Endothelial cell (in vitro differentiated cells): ENCODE results near the gene SLMAP. TPM values are rescaled to one million over a fixed set of nuclear protein-coding genes. Genes with fewer than 3 reads are reported as not detected.
"Not testable (repeated sequence)": the region's sequence is repeated elsewhere in the genome, so short reads cannot be mapped to it uniquely, and the experiment has no call there.

Source experiments
- DNase-seq: peaks from one replicate; pipeline ENCODE4 v3.0.0; 2021; ENCODE audit warnings: low spot score
- H3K27ac Mint-ChIP-seq: one replicate; pipeline ENCODE4 v1.8.0; 2021; ENCODE audit warnings: mixed read lengths, inconsistent platforms; ENCODE audit not compliant: unreplicated experiment
- H3K27me3 Mint-ChIP-seq: one replicate; pipeline ENCODE4 v1.8.0; 2021; ENCODE audit warnings: mild to moderate bottlenecking, moderate library complexity, mixed read lengths, inconsistent platforms; ENCODE audit not compliant: unreplicated experiment
- H3K36me3 Mint-ChIP-seq: one replicate; pipeline ENCODE4 v1.8.0; 2021; ENCODE audit warnings: mild to moderate bottlenecking, low read depth, mixed read lengths, inconsistent platforms; ENCODE audit not compliant: unreplicated experiment
- H3K4me1 Mint-ChIP-seq: one replicate; pipeline ENCODE4 v1.8.0; 2021; ENCODE audit warnings: mild to moderate bottlenecking, mixed read lengths, inconsistent platforms; ENCODE audit not compliant: unreplicated experiment
- H3K4me3 Mint-ChIP-seq: one replicate; pipeline ENCODE4 v1.8.0; 2021; ENCODE audit warnings: mild to moderate bottlenecking, mixed read lengths, inconsistent platforms; ENCODE audit not compliant: unreplicated experiment
- H3K9me3 Mint-ChIP-seq: one replicate; pipeline ENCODE4 v1.8.0; 2021; ENCODE audit warnings: mixed read lengths, inconsistent platforms; ENCODE audit not compliant: unreplicated experiment
- CTCF ChIP-seq: fragments of 200-600 bp; sonication (generic); IDR thresholded peaks from one replicate; pipeline ENCODE4 v1.5.0; 2021; ENCODE audit warnings: antibody characterized with exemption; ENCODE audit not compliant: unreplicated experiment
- total RNA-seq: library from RNA; stranded (reverse); fragmentation: NEBNext Ultra II Directional; extraction: Animal tissue kit (Norgen Biotek cat#: 25700); gene quantifications from one replicate; pipeline ENCODE4 v1.2.1, GENCODE V29; 2021; ENCODE audit not compliant: unreplicated experiment

Gene SLMAP
- total RNA-seq, 1 donor from 2014 or later: 45.7 TPM

GRCh38 chr3:57805674-57806073 lies 49.6 kb downstream of the SLMAP start:
- no peak for DNase-seq
- H3K36me3 Mint-ChIP-seq: no peaks in the 10 kb centered on the region
- no peak overlapping the region for H3K27ac Mint-ChIP-seq
- no peak overlapping the region for H3K4me3 Mint-ChIP-seq
- H3K4me1 Mint-ChIP-seq: no peaks in the 10 kb centered on the region
- H3K9me3 Mint-ChIP-seq: no peaks in the 10 kb centered on the region
- no peak for TF ChIP-seq CTCF
- peaks cover 1% of the 10 kb centered on the region for H3K27me3 Mint-ChIP-seq

GRCh38 chr3:57806195-57806594 lies 50.1 kb downstream of the SLMAP start:
- H3K4me1 Mint-ChIP-seq, H3K27me3 Mint-ChIP-seq, H3K36me3 Mint-ChIP-seq, H3K4me3 Mint-ChIP-seq, H3K27ac Mint-ChIP-seq, H3K9me3 Mint-ChIP-seq, DNase-seq: not testable (repeated sequence)

- H3K27ac Mint-ChIP-seq: no peak overlapping the region
- no peak for DNase-seq
Measured at GRCh38 chr3:57808961-57809608, 53.0 kb downstream of the SLMAP start.

GRCh38 chr3:57809609-57809968 lies 53.5 kb downstream of the SLMAP start:
- Mint-ChIP-seq H3K27ac (no peak overlapping the region), H3K36me3 (no peaks in the 10 kb centered on the region), H3K4me3 (no peak overlapping the region), H3K4me1 (no peaks in the 10 kb centered on the region), H3K9me3 (no peaks in the 10 kb centered on the region), H3K27me3 (no peaks in the 10 kb centered on the region)
- DNase-seq: no peak
- TF ChIP-seq CTCF: no peak

More at GRCh38 chr3:57808961-57809608, 53.0 kb downstream of the SLMAP start:
- H3K4me3 Mint-ChIP-seq: no peak overlapping the region
- H3K36me3 Mint-ChIP-seq: no peaks in the 10 kb centered on the region
- no peaks in the 10 kb centered on the region for H3K4me1 Mint-ChIP-seq
- H3K27me3 Mint-ChIP-seq: no peaks in the 10 kb centered on the region
- no peak for TF ChIP-seq CTCF
- no peaks in the 10 kb centered on the region for H3K9me3 Mint-ChIP-seq

- Mint-ChIP-seq H3K9me3 (no peaks in the 10 kb centered on the region), H3K27me3 (no peaks in the 10 kb centered on the region), H3K36me3 (no peaks in the 10 kb centered on the region), H3K4me3 (no peak overlapping the region), H3K4me1 (no peaks in the 10 kb centered on the region), H3K27ac (no peak overlapping the region)
- DNase-seq: no peak
- TF ChIP-seq CTCF: no peak
Measured at GRCh38 chr3:57810048-57810447, 53.9 kb downstream of the SLMAP start.
